ACC112 (cell line): ENCODE data around the gene SLC4A2.

Experiments
- H2AFZ ChIP-seq: fragments of 200-600 bp; sonication (generic); one replicate; pipeline ENCODE4 v1.6.0; 2017; ENCODE audit warnings: antibody characterized with exemption, low read length; ENCODE audit not compliant: unreplicated experiment
- H3K27ac ChIP-seq: fragments of 200-600 bp; sonication (generic); 2 replicates; pipeline ENCODE4 v1.5.1; 2014; ENCODE audit warnings: low read depth, mild to moderate bottlenecking, antibody characterized with exemption, low read length, moderate library complexity
- H3K27me3 ChIP-seq: fragments of 200-600 bp; sonication (generic); 2 replicates; pipeline ENCODE4 v1.6.1; 2014; ENCODE audit warnings: mild to moderate bottlenecking, antibody characterized with exemption, low read length, moderate library complexity, mixed read lengths; ENCODE audit not compliant: insufficient read depth
- H3K36me3 ChIP-seq: fragments of 200-600 bp; sonication (generic); 2 replicates; pipeline ENCODE4 v1.6.1; 2016; ENCODE audit warnings: mild to moderate bottlenecking, antibody characterized with exemption, low read length, moderate library complexity, mixed read lengths; ENCODE audit not compliant: insufficient read depth
- H3K4me1 ChIP-seq: fragments of 200-600 bp; sonication (generic); one replicate; pipeline ENCODE4 v1.6.1; 2016; ENCODE audit warnings: low read length, mixed read lengths; ENCODE audit not compliant: insufficient read depth, unreplicated experiment, control insufficient read depth
- H3K4me3 ChIP-seq: fragments of 200-600 bp; sonication (generic); 2 replicates; pipeline ENCODE4 v1.5.1; 2014; ENCODE audit warnings: mild to moderate bottlenecking, low read depth, low read length
- H3K79me2 ChIP-seq: fragments of 200-600 bp; sonication (generic); one replicate; pipeline ENCODE4 v1.6.0; 2016; ENCODE audit warnings: low read length; ENCODE audit not compliant: control insufficient read depth, unreplicated experiment, insufficient read depth

SLC4A2 gene

GRCh38 chr7:151125470-151125845 is 66.1 kb downstream of the SLC4A2 start:
- Histone ChIP-seq H3K79me2 (no peaks in the 10 kb centered on the region), H3K4me3 (no peak overlapping the region), H3K27me3 (no peaks in the 10 kb centered on the region), H2AFZ (no peak overlapping the region), H3K36me3 (0 out of 2 replicates have a peak, but pooled peaks cover 5% of the 10 kb centered on the region), H3K27ac (no peak overlapping the region), H3K4me1 (no peaks in the 10 kb centered on the region)

GRCh38 chr7:151125846-151126481 is 66.6 kb downstream of the SLC4A2 start:
- Histone ChIP-seq H3K4me1 (no peaks in the 10 kb centered on the region), H2AFZ (no peak overlapping the region), H3K27me3 (no peaks in the 10 kb centered on the region), H3K4me3 (no peak overlapping the region), H3K27ac (no peak overlapping the region), H3K36me3 (0 out of 2 replicates have a peak, but pooled peaks cover 5% of the 10 kb centered on the region), H3K79me2 (no peaks in the 10 kb centered on the region)
